Measurements from ENCODE around the gene BTBD2. TPM values are rescaled to one million over a fixed set of nuclear protein-coding genes. Genes with fewer than 3 reads are reported as not detected.
A peak's percentile ranks its signal among the peaks of the same experiment; 100 is the strongest.

Gene BTBD2
- total RNA-seq, 1 donor from 2014 or later: 59.7 TPM

DNA sequence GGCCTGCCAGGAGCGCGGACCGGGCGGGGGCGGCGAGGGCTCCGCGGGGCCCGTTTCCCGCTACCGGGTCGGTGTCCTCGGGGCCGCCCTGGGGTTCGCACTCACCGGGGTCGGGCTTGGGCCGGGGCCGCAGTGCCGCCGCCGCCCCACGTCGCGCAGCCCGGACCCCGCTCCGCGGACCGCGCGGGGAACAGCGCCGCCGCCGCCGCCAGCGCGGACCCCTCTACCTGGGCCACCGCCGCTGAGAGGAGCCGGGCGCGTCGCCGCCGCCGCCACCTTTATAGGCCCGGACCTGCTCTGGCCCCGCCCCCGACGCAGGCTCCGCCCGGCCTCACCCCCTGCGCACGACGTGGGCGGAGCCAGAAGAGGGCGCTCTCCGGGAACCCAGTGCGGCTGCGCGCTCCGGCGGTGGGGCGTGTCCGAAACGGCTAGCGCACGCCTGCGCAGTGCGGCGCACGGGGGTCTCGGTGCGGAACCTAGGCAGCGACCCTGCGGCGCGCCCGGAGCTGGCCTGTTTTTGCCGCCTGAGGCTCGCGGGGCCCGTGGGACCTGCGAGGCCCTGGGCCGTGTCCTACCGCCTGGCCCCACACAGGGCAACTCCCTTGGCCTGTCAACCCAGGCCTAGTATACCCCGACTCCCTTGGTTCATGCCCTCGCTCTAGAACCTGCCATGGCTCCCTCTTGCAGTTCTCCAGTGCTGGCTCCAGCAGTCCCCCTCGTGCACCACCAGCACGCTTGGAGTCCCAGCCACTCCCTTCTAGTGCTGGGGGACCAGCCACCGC is 35.7 kb upstream of the BTBD2 start, which contains the start of gene MKNK2:
TSS of gene MKNK2 (minus strand) at position 254 of the 782 bp plus-strand sequence. CDS start 393 bp downstream, outside the sequence.
- peak; percentile 98 for DNase-seq

GRCh38 chr19:2050349-2050990 is 35.0 kb upstream of the BTBD2 start:
- DNase-seq: peak; percentile 39

GRCh38 chr19:2049741-2050348 is 34.3 kb upstream of the BTBD2 start:
- DNase-seq: peak; percentile 70

DNA sequence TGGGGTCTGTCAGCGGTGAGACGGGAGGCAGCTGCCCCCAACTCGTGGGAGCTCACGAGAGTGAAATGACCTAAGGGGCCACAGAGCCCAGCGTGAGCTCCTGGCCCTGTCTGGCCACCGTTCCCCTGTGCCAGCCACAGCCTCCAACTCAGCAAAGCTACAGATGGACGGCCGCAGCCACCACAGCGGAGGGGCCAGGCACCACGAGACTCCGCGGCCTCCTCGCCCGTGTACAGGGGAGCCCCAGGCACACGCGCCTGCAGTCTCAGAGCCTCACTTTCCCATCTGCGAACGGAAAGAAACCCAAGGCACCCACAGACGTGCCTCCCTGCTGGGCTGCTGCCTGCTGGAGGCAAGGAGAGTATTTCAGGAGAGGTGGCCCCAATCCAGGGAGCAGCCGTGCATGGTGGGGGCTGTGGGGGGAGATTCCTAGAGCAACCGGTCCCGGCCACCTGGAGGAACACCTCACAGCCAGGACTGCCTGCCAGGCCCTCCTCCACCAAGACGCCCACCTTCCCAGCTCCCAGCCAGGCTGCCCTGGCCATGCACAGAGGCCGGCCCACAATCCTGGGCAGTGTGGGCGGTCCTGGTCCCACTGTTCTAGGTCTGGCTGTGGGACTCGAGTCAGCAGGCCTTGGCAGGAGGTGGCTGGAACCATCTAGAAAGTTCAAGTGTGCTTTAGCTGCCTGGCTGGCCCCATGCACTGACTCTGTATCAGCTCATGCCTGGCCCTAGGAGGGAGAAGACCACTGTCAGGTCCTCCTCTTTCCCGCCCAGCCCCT is 33.6 kb upstream of the BTBD2 start:
- DNase-seq: no peak

- DNase-seq: no peak
These were observed 32.8 kb upstream of the BTBD2 start for GRCh38 chr19:2048104-2048958.

DNA sequence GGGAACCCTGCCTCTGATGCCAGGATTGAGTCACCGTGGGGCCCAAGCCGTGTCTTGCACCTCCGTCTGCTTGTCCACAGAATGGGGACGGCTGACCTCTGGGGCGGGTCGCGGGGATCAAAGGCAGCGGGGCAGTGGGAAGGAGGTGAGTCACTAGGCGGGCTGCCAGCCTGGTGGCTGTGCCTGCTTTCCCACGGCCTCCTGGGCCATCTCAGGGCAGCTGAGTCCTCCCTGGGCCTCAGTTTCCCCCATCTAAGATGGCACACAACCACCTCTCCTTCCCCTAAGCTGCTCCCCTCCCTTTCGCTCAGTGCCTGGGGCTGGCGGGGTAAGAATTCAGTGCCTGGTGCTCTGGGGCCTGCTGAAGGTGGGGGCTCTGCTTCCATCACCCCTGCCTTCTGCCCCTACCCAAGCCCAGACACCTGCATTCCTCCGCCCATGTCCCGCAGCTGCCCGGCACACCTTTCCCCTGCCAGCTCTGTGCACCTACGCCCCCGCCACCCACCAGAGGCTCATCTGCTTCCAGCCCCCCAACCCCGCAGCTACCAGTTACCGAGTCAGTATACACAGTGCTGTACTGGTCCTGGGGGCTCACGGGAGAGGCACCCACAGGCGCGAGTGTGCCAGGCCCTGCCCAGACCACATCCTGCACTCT is 32.1 kb upstream of the BTBD2 start:
- no peak for DNase-seq

- DNase-seq: no peak
These were observed 31.5 kb upstream of the BTBD2 start for GRCh38 chr19:2047076-2047448.

- no peak for DNase-seq
These were observed 30.8 kb upstream of the BTBD2 start for GRCh38 chr19:2046046-2046907.

- DNase-seq: no peak
These were observed 30.1 kb upstream of the BTBD2 start for GRCh38 chr19:2045501-2046045.

DNA sequence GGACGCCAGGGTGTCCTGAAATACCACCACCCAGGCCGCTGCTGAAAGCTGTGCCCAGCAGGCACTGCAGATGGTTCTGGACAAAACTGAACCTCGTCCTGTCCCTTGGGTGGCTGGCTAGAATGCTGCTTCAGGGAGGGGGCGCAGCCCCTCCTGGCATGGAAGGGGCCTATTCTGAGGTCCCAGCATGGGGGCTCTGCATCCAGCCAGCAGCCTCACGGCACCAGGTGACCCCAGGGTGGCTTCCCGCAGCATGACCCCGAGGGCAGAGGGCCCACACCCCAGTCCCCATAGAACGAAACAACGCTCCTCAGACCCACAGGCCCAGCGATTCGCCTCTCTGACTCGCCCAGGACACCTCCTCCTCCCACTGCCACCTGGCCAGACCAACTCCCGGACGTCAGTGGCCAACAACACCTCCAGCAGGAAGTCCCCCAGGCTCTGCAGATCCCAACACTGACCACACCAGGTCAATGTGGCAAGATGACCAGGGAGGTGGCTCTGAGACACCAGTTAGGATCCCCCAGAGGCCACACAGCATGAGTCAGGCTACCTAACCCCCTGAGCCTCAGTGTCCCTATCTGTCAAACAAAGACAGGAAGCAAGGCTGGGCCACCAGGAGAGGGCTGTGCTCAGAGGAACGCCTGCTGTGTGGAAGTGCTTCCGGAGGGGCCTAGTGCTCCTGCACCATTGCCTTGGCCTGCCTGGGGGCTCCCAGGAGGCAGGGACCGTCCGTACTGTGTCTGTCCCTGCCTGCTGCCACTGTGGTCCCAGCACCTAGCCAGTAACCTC is 29.4 kb upstream of the BTBD2 start:
- no peak for DNase-seq

DNA sequence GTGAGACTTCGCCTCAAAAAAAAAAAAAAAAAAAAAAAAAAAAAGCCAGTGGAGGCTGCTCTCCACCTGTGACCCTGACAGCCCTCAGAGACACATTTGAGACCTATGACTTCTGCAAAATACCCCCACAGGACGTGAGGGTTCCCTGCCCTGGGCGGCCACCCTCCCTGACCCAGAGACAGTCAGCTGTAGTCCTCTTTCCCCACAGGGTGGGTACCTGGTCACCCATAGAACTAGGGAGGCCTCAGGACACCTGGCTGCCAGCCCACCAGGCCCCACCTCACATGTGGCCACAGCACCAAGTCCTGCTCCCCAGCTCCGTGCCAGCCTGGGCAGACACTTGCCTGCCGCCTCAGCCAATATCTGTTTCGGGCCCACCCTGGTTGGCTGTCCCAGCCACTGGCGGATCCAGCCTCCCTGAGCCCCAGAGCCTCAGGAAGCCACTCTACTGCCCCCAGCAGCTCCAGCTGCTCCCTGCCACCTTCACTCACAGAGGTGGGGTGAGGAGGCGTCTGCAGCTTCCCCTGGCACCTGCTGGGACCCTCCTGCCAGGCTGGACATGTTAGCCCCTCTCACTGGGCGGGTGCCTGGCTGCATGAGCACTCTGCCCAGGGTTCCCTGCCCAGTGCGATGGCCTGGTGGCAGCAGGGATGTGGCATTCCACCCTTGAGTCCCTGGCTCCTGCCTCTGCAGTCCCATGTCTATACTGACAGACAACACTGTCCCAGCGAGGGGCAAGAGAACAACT is 28.6 kb upstream of the BTBD2 start:
- no peak for DNase-seq

- no peak for DNase-seq
These were observed 27.7 kb upstream of the BTBD2 start for GRCh38 chr19:2043251-2043641.

DNA sequence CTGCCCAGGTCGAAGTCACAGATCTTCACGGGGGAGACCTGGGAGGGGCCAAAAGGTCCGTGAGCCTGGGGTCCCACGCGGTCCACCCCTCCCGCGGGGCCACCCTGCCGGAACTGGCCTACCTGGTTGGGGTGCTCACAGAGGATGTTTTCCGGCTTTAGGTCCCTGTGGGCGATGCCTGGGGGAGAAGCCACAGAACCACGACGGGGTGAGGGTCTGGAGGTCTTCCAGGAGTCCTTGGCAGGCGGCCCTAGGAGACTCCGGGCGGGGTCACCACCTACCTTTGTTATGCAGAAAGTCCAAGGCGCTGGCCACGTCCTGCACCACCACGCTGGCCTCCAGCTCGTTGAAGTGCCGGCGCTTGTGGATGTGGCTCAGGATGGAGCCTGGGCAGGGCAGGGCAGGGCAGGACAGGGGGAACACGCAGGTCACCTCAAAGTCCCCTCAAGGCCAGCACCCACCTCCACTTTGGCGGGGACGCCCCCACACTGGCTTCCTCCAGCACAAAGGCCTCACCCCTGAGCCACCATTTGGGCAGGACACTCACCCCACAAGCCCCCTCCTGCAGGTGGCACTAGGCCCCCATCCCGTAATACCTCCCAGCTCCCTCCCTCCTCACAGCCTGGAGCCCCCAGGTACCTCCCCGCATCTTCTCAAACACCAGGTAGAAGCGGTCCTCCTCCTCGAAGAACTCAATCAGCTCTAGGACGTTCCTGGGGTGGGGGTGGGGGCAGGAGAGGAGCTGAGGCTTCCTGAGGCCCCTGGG is 27.2 kb upstream of the BTBD2 start:
- no peak for DNase-seq

DNA sequence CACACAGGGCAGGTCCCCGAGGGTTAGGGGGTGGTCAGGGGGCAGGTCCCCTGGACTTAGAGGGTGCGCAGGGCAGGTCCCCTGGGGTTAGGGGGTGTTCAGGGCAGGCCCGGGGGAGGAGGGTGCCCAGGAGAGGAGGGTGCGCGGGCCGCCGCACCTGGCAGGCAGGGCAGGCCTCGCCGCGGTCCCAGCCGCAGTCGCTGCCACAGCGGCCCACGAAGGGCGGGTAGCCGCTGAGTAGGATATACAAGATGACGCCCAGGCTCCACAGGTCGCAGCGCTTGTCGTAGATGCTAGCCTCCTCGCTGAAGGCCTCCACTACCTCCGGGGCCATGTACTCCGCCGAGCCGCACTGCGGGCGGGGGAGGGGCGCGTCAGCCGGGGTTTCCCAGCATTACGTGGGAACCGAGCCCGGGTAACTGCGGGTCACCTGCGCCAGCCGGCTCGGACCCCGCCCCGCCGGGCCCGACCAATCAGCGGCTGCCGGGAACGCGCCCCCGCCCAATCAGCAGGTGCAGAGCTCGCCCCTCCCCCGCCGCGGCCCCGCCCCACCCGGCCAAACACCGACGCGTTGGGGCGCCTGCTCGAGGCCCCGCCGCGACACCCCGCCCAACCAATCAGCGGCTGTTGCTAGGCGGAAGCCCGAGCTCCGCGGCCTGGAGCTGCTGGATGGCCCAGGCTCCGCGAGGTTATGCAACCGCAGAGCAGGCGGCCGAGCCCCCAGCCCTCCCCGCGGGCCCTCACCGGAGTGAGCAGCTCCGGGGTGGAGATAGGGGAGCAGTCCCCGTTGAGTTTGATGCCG is 26.4 kb upstream of the BTBD2 start:
- DNase-seq: peak; percentile 98

DNA sequence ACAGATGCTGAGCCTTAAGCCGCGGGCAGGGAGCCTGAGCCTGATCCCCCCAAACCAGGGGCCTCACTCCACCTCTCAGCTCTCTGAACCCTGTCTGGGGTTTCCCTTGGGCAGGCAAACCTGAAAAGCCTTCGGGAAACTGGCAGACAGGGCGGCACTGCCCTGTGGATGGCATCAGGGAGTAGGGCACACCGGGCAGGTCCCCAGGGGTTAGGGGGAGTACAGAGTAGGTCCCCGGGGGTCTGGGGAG is 25.8 kb upstream of the BTBD2 start:
- no peak for DNase-seq

GRCh38 chr19:2040647-2041432 is 25.3 kb upstream of the BTBD2 start:
- no peak for DNase-seq

All from tongue (tissue), 2 donors.